GM04503 (cell line): ENCODE data around the gene RTTN.

Experiments
- DNase-seq: peaks from one replicate; pipeline ENCODE4 v3.0.0-alpha.2; 2012; ENCODE audit warnings: low read depth

RTTN gene

DNA sequence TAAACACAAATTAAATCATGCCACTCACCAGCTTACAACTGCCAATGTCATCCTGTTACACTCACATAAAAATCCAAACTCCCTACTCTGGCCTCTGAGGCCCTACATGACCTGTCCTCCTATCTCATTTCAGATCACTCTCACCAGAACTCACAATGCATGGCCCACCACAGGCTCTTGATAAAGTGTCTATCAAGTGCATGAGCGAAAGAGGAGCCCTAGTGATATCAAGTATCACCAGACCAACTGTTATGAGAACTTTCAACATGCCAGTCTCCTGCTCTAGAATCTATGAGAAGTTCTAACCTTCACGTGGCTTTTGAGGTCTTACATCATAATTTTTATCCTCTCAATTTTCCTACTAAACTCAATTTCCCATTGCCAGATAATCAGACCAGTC, 181.4 kb downstream of the RTTN start:
- DNase-seq: no peak

DNA sequence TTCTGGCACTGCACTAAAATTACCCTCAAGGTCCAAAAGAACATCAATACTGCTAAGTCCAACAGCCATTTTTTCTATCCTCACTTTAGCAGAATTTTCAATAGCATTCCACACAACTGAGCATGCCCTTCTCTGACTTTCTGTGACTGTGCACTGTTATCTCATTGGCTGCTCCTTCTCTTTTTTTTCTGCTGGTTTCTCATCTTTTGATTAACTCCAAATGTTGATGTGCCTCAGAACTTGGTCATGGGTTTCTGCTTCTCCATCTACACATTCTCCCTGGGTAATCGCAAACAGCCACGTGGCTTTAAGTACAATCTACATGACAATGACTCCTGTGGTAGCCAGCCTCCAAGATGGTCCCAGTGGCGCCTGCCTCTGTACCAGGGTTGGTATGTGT, 182.9 kb downstream of the RTTN start:
- no peak for DNase-seq

DNA sequence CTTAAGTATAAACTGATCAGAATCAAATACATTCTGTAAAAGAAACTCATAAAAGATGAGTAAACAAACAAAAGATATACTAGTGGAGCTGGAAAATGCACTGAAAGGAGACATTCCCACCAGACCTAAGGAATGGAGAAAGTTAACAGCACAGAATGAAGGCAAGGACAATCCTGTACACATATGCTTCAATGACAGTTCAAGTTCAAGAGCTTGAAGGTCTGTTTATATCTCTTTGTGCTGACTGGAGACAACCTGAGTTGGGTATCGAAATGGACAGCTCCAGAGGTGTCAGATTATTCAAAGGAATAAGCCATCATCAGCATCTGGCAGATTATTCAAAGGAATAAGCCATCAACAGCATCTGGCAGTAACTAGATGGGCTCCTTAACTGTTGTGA, 184.0 kb downstream of the RTTN start:
- DNase-seq: no peak

DNA sequence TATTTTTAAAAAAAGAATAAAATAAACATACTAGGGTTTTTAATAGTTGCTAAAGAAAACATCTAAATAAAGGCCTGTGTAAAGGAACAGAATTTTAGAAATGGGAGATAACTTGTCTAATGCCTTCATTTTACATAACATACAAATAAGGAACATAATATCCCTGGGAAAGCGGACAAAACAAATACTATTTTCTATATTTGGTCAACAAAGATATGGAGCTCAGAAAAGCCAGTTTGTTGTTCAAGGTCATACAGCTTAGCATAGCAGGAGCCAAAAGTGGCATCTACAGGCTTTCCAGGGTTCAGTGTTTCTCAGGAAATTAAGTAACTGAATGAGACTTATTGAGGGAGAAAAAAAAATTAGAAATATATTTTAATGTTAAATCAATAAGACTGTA, 184.4 kb downstream of the RTTN start:
- no peak for DNase-seq

DNA sequence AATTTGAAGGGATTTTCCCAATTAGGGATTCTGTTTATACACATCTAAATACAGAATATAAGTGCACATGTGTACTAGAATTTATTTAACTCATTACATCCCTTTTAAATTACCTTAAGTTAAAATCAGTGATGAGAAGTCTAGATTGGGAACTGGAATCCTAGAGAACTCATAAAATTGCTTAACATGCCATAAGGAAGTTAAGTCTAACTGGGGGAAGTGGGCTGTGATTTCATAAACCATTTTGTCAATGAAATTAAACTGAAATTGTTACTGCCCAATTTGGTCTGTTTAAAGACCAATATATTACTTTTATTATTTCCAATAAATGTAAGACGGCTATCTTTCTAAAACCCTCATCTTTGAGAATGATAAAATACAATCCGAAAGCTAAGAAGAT, 185.5 kb downstream of the RTTN start:
- no peak for DNase-seq

DNA sequence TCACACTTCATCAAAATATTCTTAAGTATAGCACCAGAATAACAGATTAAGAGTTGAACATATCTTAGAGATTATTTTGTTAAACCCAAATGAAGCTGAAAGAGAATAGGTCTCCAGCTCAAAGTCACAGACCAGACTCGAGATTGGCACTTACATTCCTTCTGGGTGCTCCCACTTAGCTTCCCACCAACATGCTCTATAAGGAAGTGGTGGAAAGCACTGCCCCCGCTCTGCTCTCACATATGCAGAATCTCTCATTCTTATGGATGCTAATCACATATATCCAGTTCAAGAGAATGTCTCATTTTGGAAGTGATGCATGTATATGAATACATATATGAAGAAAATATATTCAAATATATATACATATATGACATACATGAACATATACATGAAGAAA, 186.4 kb downstream of the RTTN start:
- DNase-seq: no peak

DNA sequence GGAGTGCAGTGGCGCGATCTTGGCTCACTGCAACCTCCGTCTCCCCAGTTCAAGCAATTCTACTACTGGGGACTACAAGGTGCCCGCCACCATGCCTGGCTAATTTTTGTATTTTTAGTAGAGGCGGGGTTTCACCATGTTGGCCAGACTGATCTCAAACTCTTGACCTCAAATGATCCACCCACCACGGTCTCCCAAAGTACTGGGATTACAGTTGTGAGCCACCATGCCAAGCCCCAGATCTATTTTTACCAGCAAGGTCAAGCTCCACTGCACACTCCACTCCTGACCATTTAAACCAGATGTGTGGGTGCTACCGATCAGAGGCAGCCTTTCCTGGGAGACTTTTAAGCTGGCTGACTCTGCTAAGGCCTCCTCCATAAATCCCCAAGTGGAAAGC, 190.4 kb downstream of the RTTN start:
- DNase-seq: no peak

DNA sequence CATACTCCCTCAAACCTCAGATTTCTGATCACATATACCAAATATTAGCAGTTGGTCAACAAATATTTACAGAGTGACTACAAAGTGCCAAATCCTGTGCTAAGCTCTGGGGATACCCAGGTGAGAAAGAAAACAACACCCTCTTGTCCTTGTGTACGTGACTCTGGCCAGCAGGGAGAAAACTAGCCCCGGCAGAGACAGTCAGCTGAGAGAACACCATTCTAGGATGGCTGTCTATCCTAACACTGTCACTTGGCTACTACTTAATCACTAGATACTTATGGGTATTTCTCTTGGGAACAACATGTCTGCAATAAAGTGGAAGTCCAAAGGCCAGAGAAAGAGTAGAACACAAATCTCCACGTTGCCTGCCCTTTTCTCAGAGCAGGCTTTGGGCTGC, 199.9 kb downstream of the RTTN start:
- no peak for DNase-seq

DNA sequence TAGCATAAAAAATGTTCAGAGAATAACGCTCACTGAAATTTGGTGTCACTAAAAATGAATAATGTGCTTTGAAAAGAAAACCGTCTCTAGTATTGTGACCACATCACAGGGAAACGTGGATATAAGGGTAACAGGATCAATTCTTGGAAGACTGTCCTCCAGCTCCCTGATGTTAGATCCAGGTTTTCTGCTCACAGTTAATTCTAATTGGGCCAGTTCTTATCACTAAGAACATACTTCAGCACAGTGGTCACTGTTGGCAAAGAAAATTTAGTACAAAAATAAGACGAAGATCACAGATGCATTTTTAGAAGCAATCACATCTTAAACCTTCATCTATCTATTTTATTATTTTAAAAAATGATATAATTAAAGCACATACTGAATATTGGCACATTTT, 200.8 kb downstream of the RTTN start:
- DNase-seq: no peak

DNA sequence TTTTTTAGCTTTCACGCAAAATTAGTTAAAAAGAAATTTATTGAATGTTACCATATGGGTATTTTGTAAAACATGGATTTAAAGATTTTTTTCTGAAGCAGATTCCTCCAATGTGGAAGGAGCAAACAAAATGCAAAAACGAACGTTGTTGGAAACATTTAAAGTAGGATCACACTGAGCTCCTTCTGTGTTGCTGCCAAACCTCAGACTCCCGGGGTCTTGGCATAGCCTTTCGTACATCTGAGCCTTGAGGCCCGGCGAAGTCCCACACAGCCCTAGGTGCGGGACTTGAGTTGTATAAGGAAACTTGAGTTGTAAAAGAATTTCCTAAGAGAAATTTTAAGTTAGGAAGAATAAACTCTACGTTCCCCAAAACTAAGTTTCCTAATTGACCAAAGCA, 205.8 kb downstream of the RTTN start:
- no peak for DNase-seq

DNA sequence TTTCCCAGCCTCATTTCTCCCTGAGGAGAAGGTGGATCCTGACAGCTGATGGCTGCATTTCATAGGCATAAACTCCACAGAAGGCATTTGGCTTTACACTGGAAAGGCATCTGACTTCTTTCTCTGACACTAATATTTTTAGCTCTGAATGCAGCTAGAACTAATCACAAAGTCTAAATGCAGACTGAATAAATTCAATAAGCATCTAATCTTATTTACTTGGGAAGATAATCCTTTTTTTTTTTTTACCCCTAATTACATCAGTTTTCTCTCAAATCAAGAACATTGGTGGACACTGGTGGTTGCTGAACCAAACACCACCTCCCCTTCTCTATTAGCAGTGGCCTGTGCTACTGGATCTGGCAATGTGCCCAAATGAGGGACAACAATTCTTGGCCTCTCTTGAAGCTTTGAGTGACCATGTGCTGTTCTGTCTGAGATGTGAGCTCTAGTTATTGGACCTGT, 206.9 kb downstream of the RTTN start:
- no peak for DNase-seq

DNA sequence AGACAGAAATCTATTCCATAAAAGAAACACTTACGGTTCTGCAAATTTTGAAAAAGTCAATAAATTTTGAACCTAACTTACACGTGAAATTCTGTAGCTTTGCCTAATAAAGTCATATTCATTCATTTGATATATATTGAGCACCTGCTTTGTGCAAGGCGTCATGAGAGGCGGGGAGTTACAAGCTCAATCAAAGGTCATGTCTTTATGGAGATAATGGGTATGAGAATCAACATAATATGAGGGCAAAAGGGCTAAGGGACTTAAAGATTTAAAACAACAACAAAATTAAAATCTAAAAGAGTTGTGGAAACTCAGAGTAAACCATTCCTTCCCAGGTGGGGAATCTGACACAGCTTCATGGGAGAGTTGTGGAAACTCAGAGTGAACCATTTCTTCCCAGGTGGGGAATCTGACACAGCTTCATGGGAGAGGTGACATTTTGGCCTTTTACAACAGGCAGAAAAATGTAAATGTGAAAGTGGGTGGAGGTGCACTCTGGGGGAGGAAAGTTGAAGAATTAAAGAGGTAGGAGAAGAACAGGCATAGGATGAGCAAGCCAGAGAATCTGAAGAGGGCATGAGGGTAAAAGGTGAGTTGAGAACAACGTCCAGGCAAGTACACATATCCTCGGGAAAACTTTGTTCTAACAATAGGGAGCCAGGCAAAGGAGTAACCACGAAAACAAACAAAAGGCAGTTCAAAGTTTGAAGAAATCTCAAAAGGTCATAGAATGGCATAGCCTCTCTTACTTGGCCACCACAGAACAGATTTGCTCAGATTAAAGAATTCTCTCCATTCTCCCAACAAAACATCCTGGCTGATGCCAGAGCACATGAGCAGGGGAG, 208.3 kb downstream of the RTTN start:
- DNase-seq: no peak

DNA sequence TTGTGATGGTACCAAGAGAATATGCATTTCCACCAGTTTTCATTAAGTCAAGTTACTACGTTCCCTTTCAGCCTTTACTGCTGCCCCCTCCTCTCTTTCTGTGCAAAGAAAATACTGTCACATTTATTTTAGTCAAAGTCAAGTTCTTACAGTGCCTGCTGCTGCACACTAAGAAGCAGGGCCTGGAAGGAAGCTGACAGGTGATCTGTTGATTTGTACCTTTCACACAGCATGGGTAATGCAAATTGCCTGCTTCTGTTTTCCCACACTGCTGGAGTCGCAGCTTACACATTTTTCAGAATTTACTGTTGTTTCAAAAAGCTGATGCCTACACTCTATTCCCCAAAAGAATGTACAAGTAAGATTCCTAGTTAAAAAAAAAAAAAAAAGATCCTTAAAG, 209.1 kb downstream of the RTTN start:
- DNase-seq: no peak

DNA sequence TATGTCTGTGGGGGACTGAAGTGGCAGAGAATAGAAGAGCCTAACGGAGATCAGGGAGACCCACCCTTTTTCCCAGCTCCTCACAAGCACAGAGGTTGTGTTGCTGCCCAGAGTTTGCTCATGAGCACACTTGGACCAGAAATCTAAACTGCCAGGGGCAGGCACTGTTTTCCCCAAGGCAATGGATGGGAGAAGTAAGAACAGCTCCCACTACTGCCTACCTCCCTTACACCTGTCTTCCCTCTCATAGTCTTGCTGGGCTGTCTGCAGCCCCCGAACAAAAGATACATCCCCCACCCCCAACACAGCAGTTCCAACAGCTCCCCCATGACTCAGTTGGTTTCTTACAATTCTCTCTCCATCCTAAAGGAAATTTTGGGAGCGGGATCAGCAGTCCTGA, 209.7 kb downstream of the RTTN start:
- no peak for DNase-seq

DNA sequence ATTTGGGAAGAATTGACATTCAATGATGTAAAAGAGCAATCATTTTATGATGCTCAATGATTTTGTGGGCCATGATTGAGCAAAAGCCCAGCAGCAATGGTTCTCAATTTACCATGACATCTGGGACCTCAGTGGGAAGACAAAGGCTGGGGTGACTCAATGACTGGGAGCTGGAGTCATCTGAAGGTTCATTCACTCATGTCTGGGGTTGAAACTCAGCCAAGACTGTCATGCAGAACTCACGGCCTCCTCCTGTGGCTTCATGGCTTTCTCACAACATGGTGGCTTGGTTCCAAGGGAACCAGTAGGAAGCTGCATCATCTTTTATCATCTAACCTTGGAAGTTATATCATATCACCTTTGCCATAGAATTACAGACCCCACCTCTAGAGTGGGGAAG, 212.7 kb downstream of the RTTN start:
- DNase-seq: no peak

DNA sequence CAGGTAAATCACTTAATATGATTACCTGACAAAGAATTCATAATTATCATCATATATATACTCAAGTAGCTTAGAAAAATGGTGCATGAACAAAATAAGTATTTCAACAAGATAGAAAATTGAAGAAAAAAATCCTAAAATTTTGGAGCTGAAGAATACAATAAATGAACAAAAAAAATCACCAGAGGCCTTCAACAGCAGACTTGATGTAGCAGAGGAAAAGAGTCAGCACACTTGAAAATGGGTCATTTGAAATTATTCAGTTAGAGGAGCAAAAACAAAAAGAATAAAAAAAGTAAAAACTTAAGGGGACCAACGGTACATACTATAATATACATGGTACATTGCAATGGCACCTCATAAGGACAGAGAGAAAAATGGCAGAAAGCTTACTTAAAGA, 217.6 kb downstream of the RTTN start:
- no peak for DNase-seq

DNA sequence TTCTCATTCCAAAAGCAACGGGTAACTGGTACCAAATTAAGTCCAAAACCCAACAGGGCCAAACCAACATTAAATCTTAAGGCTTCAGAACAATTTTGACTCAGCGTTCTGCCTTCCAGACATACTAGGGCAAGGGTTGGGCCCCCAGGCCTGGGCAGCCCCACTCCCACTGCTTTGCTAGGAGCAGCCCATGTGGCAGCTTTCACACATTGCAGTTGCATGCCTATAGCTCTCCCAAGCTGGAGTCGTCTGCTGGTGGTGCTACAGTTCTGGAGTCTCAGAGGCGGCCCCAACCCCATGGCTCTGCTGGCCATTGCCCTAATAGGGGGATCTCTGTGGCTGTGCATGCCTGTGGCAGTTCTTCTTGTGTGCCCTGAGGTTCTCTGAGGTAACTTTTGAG, 220.2 kb downstream of the RTTN start:
- DNase-seq: no peak

DNA sequence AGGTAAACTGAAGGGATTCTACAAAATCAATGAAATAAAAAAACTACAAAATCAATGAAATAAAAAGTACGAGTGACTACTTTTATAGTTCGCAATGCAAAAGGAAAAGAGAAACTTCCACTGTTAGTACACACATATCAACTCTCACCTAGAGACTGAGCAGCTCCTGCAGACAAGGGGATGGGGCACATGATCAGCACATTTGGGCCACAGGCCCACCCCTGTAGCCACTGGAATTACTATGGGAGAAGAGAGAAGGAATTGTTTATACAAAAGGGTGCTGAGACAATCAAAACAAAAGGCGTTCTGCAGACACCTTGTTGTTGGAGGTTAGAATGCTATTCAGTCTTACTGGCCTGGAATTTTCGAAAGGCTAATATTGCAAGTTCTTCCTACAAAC, 223.1 kb downstream of the RTTN start:
- DNase-seq: no peak

DNA sequence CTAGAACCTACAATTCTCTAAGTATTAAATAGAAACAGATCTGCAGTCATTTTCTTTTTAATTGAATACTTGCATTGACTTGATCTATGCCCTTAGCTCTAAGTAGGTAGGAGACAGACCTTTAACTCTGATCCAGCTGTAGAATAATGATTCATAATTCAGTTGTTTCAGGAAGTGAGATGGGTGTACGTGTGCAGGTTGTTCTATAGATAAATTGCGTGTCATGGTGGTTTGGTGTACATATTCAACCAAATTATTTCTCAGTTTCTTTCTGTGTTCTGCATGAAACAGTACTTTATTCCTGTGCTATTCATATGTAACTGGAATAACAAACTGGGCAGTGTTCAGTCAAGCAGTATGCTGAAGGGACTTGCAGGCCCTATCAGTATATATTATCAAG, 223.5 kb downstream of the RTTN start:
- DNase-seq: no peak

DNA sequence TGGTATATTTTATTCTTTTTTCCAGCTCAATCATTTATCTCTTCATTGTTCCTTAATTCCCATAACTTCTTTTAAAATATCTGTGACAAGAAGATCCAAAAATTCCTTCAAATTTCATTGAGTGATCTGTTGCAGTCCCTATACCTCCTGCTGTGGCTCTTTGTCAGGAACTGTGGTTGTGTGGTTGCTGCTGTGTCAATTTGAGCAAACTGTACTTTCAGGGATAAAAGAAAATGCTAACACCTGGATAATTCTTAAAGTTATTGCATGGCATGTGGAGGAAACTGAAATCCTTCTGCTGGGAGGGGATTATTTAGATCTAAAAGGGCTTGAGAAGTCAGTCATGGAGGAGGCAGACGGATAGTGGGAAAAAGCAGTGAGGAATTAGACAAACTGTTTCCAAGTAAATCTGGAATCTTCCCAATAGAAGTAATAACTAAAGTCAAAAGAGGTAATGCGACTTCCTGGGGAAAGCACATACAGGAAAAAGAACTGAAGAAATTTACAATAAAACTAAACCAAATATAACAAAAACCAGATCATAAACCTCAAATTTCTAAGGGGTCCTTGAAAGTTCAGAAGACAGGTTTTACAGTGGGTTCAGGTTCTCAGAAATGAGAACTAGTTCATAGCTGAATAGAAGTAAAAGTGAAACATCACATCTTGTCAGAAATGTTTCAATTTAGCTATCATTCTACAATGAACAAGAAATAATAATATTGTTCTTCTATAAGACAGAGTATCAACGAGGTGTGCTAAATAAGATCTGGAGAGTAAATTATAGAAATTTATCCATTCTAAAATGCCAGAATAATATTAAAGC, 224.3 kb downstream of the RTTN start:
- DNase-seq: no peak

DNA sequence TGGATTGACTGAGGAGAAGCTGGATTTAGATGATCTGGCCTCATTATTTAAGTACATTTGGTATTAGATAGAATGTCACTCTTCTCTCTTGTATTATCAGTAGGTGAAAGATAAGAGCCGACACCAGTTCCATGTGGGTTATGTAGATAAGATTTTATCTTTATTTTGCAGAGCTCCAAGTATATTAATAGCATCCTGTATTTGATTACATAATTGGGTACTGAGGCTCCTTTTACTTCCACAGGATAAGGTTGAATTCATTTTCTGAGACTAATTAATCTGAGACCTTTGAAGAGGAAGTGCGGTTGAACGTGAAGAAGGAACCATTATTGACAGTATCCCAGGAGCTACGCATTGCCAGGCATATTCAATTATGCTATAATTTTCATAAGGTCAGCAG, 225.0 kb downstream of the RTTN start:
- no peak for DNase-seq

DNA sequence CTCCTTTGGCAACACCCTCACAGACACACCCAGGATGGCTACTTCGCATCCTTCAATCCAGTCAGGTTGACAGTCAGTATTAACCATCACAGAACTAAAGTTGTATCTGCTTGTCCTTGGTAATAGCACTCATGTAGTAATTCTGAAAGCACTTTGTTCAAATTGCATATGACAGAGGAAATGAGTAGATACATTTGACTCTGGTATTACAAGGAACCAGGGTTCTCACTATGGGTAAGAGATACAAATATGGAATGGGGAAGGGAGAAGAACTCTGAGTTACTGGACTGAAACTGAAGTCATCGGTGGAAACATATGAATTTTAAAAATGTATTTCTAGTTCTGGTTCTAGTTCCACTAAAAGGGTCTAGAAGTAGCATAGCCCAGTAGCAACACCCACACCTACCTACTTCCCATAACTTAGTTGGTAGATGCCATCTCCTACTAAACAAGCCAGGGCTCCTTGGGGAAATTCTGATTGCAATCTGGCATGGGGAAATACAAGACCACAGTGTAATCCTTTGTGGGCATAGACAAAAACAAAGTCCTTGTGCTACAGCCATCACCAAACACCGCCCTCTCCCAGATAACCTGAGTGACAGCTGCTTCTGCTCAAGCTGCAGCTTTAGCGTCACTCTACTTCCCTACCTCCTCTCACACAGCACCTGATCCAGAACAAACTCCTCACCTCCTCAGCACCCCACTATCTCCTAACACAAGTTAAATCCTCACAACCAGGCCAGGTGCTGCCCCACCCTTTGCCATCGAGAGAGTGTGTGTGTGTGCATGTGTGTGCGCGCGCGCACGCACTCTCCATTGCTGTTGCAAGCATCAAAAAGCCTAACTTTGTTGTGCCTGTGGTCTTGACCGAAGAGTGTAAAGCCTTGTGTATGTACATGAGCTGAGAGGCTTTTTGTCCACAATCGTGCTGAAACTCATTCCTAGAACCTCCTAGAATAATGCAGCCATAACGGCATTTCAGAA, 226.5 kb downstream of the RTTN start:
- no peak for DNase-seq
